GM19240 (cell line): Measurements from ENCODE around the gene ADGRL3.
"Not testable (repeated sequence)": the region's sequence is repeated elsewhere in the genome, so short reads cannot be mapped to it uniquely, and the experiment has no call there.

Source experiments
- DNase-seq: peaks from one replicate; pipeline ENCODE4 v3.0.0; 2011; ENCODE audit warnings: low spot score; ENCODE audit not compliant: insufficient read length

ADGRL3 gene

DNA sequence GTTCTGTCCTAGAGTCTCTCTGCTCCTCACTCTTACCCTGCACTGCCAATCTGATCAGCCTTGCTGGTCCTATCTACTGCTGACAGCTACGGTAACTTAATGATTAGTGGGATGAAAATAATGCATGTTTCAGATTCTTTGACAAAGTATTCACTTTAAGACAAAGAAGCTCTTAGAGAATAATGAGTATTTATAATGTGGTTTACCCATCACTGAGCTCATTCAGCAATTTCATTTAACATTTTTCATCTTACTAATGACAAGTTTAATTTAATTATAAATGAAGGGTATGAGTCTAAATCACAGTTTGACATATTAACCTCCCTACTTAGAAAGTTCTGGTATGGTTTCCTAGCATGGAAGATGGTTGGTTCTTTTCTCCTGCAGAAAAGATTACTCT, 428.2 kb downstream of the ADGRL3 start:
- no peak for DNase-seq

DNA sequence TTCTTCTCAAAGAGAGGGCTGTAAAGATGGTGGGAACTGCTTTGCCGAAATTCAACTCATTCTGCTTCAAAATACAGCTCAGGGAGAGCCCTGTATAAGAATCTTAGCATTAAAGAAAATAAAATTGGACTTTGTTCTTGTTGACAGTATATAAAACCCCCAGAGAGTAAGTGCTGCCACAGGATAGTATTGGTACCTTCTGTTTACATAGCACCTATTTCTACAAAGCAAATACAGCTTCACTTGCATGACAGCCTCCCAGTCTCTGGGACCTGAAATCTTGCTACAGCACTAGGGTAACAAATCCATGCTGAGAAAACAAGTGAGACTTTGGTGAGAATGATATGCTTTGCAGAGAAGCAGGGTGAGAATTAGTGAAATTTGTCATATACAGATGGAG, 428.6 kb downstream of the ADGRL3 start:
- no peak for DNase-seq

DNA sequence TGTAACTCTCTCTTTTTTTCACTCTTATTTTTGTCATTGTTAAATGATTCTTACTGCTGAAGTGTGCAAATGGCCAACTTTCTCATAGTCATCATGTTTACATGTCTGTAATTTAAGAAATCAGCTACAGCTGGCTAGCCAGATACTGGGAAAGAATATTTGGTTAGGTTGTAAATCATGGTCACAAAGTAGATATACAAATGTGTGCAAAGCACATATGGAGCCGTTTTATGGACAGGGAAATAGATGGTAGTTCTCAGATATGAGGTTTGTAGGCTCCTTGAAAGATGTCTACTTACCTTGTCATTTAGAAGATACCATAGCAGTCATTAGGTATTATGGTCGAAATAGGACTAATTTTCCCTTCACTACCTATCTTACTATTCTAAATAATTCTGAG, 430.4 kb downstream of the ADGRL3 start:
- DNase-seq: no peak

DNA sequence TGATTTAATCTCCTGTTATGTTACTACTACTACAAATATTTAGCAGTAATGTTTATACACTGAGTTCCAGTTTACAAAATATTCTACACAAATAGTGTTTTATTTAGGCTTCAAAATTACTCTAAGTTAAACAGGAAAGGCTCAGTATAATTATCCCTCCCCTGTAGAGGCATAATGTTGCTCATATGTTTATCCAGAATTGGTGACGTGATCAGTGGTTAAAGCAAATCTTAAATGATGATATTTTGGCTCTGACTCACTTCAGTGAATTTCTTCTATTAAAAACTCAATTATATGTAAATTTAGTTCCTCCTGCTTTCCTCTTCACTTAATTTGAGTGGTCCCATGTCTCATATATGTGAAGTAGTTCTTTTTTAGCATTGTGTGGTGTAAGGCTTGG, 438.5 kb downstream of the ADGRL3 start:
- no peak for DNase-seq

DNA sequence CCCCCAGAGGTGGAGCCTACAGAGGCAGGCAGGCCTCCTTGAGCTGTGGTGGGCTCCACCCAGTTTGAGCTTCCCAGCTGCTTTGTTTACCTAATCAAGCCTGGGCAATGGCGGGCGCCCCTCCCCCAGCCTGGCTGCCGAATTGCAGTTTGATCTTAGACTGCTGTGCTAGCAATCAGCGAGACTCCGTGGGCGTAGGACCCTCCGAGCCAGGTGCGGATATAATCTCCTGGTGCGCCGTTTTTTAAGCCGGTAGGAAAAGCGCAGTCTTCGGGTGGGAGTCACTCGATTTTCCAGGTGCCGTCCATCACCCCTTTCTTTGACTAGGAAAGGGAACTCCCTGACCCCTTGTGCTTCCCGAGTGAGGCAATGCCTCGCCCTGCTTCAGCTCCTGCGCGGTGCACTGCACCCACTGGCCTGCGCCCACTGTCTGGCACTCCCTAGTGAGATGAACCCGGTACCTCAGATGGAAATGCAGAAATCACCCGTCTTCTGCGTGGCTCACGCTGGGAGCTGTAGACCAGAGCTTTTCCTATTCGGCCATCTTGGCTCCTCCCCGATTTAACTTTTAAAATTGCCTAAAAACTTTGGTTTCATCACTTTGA, 446.7 kb downstream of the ADGRL3 start:
- DNase-seq: not testable (repeated sequence)

DNA sequence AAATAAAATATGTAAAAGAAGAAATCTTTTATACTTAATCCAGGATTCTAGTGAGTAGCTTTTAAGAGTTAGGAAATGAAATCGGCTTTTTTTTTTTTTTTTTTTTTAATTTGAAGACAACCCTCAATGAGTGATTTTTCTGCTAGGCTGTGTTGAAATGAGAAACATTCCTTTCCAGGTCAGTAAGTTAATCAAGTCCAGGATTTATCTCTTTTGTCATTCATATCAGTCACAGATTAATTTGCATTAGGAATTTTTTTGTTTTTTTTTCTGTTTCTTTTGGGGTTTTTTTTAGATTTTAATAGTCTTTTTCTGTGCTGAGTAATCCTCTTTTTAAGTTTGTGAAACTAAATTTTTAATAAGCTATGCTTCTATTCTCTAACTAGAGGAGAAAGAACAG, 448.1 kb downstream of the ADGRL3 start:
- no peak for DNase-seq

- DNase-seq: no peak
Observed at GRCh38 chr4:61657016-61657415, 456.9 kb downstream of the ADGRL3 start.

GRCh38 chr4:61661960-61662359, 461.8 kb downstream of the ADGRL3 start:
- DNase-seq: no peak

DNA sequence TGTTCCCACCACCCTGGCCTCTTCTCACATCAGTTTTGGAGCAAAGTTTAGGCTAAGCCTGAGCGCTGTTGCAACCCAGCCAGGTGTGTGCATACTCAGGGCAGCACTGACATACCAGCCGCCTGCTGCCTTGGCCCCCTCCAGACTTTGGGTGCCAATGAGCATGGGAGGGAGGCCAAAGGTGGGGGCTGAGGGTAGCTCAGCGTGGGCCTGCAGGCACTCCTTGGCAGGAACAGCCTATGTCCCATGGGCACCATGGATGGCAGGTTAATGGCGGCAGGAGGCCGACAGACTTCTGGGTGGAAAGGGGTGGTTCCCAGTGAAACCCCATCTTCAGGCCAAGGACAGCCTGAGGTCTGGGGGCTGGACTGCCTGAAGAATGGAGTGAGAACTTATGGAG, 462.2 kb downstream of the ADGRL3 start:
- no peak for DNase-seq

DNA sequence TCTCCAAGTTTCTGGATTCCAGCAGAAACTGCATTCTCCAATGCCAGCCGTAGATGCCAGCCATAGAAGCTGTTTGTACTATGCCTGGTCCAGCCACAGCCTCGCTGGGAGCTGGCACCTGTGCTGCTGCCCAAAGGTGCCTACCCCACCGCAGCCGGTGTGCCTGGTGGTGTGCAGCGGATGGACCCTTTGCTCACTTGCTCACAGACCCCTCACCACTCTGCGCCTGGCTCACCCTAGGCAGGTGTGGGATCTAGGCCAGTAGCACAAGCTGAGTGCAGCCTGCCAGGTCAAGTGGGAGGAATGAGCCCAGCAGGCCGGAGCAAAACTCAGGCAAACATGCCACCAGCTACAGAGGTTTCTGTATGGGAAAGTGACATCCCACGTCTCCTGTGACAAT, 463.2 kb downstream of the ADGRL3 start:
- no peak for DNase-seq

DNA sequence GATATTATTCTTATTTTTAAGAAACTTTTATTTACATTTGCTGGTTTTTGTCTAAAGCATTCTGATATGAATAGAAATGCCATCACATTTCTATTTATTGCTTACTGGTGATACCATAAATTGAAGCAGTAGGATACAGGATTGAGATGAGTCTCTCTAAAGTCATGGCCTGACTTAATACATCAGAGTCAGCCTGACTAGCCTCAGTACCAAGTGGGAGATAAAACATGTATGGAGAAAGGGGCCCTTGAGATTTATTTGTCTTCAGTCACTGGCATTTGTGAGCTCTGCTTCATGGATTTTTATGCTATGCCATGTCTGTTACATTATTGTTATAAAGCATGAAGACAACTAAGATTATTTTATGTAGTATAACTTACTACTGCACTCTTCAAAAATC, 465.5 kb downstream of the ADGRL3 start:
- DNase-seq: no peak

DNA sequence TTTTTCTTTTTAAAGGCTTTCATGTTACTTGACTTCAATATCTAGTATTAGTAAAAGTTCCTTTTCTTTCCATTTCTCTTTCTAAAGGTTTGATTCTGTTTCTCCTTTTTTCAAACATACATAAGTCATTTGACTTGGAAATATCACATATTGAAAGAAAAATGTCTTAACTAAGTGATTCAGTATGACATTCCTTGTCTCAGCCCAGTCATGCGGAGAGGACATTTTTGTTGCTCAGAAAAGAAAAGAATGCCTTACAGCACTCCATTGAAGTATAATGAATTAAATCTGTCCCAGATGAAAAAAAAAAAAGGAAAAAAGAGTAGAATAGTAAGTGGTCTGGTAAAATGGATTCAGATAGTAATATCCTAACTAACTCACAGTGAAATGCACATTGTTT, 466.1 kb downstream of the ADGRL3 start:
- DNase-seq: no peak

DNA sequence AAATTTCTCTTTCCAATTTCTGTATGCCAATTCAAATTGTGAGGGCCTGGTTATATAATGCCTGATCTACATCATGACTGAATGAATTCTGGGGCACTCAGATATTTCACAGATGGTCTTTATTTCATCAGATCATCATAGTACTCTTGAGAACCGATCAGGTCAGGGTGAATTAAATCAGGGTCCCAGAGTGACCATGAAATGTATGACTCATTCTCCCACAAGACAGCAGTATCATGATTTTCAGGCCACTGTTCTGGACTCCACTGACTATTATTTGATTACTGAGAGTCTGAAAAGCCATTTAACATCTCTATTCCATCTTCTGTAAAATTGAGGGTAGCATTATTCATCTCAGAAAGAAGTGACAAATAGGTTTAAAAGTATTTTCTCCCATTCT, 471.5 kb downstream of the ADGRL3 start:
- no peak for DNase-seq

DNA sequence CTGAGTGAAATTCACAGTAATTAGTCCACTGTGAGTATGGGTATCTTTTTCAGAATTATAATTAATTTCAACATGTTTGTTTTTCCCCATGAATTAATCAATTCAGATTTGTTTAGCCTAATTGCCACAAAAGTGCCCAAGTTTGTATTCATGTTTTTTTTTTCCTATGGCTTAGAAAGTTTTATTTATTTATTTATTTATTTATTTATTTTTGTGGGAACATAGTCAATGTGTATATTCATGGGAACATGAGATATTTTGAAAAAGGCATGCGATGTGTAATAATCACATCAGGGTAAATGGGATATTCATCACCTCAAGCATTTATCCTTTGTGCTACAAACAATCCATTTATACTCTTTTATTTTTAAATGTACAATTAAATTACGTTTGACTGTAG, 475.3 kb downstream of the ADGRL3 start:
- DNase-seq: no peak

DNA sequence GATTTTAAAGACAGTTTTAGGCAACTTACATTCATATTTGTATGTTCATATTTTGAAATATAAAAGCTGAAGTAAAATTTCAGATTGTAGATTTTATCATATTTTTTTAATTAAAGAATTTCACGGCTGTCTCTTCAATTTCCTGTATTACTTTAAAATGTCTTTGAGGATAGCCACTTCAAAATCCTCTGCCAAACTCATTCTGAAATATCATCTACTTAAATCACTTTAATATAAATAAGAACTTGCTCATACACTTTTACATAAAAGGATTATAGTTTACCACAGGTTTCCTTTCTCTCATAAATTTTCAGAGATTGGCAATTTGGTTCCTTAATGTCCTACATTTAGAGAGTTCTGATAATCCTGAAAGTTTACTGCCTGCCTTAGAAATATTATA, 478.2 kb downstream of the ADGRL3 start:
- DNase-seq: no peak

DNA sequence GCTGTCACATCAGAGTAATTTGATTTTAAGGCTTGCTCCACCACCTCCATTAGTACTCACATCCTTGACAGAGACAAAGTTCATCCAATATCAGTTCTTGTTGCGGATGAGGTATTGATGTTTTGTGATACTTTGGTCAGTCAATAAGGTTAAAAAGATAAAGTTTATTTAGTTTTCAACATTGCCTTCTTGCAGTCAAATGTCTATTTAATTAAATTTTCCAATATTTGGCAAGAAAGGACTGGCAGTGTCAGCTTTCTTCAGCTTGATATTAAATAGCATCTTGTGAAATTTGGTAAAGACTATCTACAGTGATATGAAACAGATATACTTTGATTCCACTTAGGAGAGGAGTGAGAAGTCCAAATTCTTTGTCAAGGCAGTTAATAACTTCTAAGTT, 493.4 kb downstream of the ADGRL3 start:
- DNase-seq: no peak

- DNase-seq: no peak
Observed at GRCh38 chr4:61714387-61714911, 514.3 kb downstream of the ADGRL3 start.

DNA sequence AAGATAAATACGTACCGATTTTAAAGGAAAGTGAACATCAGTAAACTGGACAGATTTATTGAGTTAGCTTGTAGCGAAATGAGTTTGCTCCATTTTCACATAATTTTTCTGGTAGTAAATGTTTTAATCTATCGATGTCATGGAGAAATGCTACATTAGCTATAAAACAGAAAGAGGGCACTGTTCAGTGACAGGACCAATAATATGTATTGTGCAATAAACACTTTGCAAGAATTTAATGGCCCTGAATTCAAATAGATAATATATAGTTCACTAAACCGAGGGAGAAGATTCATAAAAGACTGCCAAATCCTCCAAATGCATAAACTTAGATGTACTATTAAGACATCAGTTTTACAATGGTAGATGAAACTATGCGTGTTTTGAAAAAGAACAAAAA, 516.3 kb downstream of the ADGRL3 start:
- DNase-seq: no peak

DNA sequence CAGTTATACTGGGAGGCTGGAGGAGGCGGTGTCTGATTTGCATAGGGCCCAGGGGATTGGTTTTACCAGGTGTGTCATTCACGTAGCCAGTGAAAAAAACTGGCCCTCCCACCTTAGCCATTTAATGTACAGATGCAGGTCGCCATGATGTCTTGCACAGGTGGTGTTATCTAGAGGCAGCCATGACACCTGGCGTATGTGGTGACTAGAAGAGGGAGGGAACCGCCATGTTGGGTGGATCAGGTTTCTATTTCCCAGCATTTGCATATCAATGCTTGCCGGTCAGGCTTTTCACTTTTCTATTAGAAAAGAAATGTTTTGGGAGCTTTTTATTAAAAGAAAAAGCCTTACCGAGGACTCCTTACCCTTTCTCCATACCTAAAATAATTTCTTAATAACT, 523.4 kb downstream of the ADGRL3 start:
- DNase-seq: no peak

DNA sequence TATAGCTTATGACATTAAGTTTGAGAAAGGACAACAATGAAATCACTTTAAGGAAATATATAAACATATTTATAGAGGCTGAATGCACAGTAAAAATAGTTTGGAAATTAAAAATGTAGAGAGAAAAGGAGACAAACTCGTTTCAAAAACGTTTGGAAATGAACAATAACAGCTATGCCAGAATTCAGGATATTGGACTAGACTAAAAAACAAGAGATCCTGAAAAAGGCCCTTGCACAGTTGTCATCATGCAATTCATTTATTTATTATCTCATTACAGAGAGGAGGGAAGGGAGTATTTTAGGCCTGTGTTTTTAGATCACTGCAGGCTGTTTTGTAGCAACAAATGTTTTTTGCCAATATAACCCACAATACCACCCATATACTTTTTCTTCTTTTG, 527.2 kb downstream of the ADGRL3 start:
- no peak for DNase-seq

GRCh38 chr4:61734409-61734808, 534.3 kb downstream of the ADGRL3 start:
- DNase-seq: no peak

DNA sequence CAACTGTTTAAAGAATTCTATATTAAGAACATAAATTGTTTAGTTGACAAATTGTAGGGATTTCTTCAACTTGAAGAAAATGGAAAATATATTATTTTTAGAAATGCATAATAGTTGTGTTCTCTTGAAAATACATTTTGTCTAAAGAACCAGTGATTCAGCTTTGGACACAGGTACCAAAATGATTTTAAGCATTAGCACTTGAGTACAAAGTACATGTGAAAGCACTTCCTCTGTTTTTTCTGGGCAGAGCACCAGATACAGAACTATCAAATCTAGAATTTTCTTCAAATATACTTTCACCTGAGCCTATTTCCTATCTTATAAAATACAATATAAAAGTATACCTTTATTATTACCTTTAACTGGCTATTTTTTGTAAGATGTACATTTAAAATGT, 539.8 kb downstream of the ADGRL3 start:
- no peak for DNase-seq

- no peak for DNase-seq
Observed at GRCh38 chr4:61740886-61741285, 540.8 kb downstream of the ADGRL3 start.
